ENCODE data around the gene ATP10D.
"Not testable (repeated sequence)": the region's sequence is repeated elsewhere in the genome, so short reads cannot be mapped to it uniquely, and the experiment has no call there.

The ATP10D gene

GRCh38 chr4:47490550-47490949 lies 5.5 kb downstream of the ATP10D start:
- peak in 1 of 2 donors; percentile 7 for DNase-seq

- no peak for DNase-seq
Observed at GRCh38 chr4:47493238-47494123, 8.4 kb downstream of the ATP10D start.

GRCh38 chr4:47494124-47494430 lies 9.0 kb downstream of the ATP10D start:
- DNase-seq: no peak

GRCh38 chr4:47498899-47499298 lies 13.8 kb downstream of the ATP10D start:
- no peak for DNase-seq

GRCh38 chr4:47499700-47500099 lies 14.6 kb downstream of the ATP10D start:
- DNase-seq: no peak

GRCh38 chr4:47500776-47501175 lies 15.7 kb downstream of the ATP10D start:
- no peak for DNase-seq

GRCh38 chr4:47505147-47505546 lies 20.1 kb downstream of the ATP10D start:
- no peak for DNase-seq

- DNase-seq: no peak
Observed at GRCh38 chr4:47505666-47506065, 20.6 kb downstream of the ATP10D start.

- DNase-seq: no peak
Observed at GRCh38 chr4:47510506-47511143, 25.6 kb downstream of the ATP10D start.

- DNase-seq: no peak
Observed at GRCh38 chr4:47513461-47513860, 28.4 kb downstream of the ATP10D start.

- no peak for DNase-seq
Observed at GRCh38 chr4:47519239-47519883, 34.3 kb downstream of the ATP10D start.

- no peak for DNase-seq
Observed at GRCh38 chr4:47525154-47525819, 40.2 kb downstream of the ATP10D start.

- no peak for DNase-seq
Observed at GRCh38 chr4:47526281-47526680, 41.2 kb downstream of the ATP10D start.

GRCh38 chr4:47528646-47529045 lies 43.6 kb downstream of the ATP10D start:
- not testable (repeated sequence) for DNase-seq

- DNase-seq: no peak
Observed at GRCh38 chr4:47530801-47531200, 45.7 kb downstream of the ATP10D start.

GRCh38 chr4:47531241-47531953 lies 46.3 kb downstream of the ATP10D start:
- DNase-seq: peak; percentile 32 to 36

GRCh38 chr4:47531954-47532321 lies 46.9 kb downstream of the ATP10D start:
- no peak for DNase-seq

- no peak for DNase-seq
Observed at GRCh38 chr4:47532658-47533057, 47.6 kb downstream of the ATP10D start.

- DNase-seq: no peak
Observed at GRCh38 chr4:47533689-47534347, 48.7 kb downstream of the ATP10D start.

- DNase-seq: no peak
Observed at GRCh38 chr4:47534772-47535171, 49.7 kb downstream of the ATP10D start.

- no peak for DNase-seq
Observed at GRCh38 chr4:47535567-47536147, 50.6 kb downstream of the ATP10D start.

- DNase-seq: no peak
Observed at GRCh38 chr4:47536966-47537365, 51.9 kb downstream of the ATP10D start.
